ENCODE measurements around the gene ENAH.
"Not testable (repeated sequence)": the region's sequence is repeated elsewhere in the genome, so short reads cannot be mapped to it uniquely, and the experiment has no call there.

Gene ENAH

DNA sequence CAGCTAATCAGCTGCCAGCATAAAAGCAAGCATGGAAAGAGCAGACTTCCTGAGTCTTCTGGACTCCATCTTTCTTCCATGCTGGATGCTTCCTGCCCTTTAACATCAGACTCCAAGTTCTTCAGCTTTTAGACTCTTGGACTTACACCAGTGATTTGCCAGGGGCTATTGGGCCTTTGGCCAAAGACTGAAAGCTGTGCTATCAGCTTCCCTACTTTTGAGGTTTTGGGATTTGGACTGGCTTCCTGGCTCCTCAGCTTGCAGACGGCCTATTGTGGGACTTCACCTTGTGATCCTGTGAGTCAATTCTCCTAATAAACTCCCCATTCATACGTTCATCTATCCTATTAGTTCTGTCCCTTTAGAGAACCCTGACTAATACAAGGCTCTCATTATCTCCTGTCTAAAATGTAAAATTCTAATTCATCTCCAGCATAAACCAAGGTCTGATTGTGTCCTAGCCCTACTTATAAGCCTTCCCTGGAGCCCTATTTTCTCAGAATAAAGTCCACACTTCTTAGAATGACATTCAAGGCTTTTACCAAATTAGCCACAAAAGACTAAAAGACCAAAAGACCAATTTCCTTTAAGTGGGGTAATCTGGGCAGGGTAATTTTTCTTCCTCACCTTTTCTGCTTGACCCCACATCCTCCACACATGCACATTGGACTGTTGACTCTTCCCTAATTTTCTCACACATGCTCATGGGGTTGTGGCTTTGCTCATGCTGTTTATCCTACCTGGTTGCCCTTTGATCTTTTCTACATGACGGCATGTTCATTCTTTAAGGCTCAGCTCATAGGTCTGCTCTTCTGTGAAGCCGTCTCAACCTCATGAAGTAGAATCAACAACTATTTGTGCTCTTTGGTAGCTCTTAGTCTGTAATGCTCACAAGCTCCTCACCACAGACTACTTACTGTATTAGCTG is 18.1 kb upstream of the ENAH start:
- no peak for DNase-seq

DNA sequence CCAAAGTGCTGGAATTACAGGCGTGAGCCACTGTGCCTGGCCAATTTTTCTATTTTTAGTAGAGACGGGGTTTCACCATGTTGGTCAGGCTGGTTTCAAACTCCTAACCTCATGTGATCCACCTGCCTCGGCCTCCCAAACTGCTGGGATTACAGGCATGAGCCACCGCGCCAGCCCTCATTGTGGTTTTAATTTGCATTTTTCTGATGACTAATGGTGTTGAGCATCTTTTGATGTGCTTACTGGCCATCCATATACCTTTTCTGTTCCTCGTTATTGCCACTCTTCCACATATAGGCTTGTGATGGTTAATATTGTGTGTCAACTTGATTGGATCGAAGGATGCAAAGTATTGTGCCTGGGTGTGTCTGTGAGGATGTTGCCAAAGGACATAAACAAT is 17.4 kb upstream of the ENAH start:
- DNase-seq, result no peak

DNA sequence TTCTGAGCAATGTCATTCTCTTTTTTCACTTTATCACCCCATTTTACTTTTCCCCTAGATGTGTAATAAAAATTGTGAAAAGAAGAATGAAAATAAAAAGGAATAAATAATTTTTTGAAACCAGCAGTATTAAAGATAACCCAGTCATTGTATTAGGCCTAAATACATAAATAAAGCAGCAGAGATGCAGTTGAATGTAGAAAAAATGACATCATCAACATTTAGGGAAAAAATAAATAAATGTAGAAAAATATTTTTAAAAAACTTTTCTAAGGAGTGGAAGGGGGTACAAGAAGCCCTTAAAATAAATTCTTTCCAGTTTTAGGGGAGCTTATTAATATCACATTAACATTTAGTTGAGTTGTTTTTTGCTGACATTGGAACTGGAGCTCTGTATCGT is 15.3 kb upstream of the ENAH start:
- DNase-seq, result no peak

DNA sequence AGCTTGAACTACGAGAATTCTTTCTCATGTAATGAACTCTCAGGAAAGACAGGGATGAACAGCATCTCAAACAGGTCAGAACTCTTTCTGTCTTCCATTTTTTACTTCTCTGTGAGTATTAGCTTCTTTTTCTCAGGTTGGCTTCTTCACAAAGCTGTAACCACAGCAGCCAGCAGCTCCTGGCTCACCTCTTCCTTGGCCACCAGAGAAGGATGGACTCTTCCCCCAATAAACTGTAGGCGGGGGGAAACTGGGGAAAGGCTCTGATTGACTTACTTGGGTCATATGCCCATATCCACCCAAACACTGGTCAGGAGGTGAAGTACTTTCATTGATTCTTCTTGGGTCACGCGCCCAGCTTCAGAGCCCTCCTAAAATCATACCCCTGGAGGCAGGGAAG is 14.4 kb upstream of the ENAH start:
- no peak for DNase-seq

DNA sequence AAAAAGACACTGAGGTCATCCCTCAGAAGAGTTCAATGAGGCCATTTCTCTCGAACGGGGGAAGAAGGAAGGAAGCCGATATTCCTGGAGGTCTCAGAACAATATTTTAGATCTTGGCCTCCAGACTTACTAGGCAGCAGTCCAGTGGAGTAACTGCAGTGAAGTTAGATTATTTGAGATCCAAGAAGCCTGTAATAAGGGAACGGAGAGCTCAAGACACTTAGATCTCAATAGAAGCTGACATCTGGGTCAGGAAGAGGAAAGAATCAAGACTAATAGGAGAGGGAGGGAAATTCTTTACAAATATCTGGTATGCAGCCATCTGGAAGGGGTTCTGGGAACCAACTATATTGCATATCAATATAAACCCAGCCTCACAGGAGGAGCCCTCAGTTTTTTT is 13.6 kb upstream of the ENAH start:
- DNase-seq, result no peak

DNA sequence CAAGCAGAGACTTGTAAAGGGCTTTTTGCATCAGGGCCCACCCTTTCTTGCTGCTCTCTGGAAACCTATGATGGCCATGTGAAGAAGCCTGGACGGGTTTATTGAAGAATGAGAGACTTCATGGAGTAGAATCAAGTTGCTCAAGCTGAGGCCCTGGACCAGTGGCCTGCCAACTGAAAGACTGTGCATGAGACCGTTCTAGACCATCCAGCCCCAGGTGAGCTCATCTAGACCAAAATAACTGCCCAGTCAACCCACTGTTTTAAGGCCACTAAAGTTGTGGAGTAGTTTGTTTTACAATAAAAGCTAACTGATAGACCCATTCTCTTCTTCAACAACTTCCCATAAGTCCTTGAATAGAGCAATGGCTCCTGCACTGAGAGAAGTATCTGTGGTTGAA is 11.8 kb upstream of the ENAH start:
- DNase-seq, result no peak

DNA sequence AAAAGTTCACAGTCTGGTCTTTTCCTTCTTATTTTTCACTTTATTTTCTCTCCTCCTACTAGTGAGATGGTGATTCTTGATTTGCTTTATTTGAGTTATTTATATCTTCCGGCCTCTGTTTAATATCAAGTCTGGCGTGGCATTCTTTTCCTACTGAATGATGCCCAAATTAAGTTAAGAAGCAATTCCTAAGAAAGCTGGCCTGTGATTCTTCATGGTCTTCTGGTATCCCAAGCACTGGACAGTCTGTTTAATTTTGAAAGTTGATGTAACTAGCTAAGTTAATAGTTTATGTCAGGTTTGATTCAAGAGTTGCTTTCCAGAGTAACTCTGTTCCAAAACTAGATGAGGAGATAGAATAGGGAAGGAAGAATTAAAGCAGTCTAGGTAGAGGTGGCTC is 9.2 kb upstream of the ENAH start:
- no peak for DNase-seq

DNA sequence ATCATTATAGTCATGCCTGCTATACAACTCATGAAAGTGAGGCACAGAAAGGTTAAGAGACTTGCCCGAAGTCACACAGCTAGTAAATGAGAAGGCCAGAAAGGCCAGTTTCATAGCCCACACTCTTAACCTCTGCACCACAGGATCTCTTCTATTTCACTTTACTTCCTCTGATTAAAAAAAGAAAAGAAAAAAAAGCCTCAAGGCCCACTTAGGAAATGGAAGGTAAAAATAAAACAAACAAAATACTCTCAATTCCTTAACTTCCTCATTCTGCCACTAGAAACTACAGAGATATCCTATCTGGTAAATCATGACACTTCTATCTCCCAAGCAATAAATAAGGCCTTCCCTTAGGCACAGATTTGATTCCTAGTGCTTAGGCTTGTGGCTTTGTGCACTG is 7.6 kb upstream of the ENAH start:
- DNase-seq, result peak in 1 of 3 donors; percentile 21

DNA sequence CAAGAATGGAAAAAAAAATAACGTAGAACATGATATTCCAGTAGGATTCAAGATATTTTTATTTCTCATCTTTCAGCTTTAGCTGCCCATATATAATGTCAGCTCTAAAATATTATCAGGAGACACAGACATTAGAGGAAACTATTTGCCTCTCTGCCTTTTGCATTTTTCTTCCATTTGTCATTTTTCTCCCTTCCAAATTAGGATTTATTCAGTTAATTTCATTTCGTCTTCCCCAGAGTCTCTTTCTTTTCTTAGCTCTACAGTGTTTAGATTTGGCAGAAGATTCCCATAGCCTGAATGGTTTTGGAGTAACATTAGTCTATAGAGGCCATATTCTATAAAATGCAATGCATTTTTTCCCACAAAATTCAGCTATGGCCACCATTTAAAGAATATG is 5.1 kb upstream of the ENAH start:
- DNase-seq, result no peak

DNA sequence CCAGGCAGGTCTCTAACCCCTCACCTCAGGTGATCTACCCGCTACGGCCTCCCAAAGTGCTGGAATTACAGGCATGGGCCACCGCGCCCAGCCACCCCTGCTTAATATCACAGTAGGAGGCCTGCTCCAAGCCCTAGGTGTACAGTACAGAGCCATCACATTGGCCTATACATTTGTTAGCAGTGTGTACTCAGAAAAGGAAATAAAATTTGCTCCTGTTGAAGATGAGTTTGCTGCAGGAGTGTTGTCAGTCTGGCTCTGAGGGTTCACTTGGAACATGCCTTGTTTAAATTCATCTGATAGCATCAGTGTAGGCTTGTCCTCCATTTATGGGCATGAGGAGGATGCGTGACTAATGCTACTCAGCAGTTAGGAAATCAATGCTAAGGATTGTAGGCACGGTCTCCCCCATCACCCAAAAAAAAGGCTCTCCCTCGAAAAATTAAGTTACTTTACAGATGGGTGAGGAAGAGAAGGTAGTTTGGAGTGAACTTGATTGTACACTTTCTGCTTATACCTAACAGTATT is 4.6 kb upstream of the ENAH start:
- peak in 2 of 3 donors; percentile 15 to 31 for DNase-seq

DNA sequence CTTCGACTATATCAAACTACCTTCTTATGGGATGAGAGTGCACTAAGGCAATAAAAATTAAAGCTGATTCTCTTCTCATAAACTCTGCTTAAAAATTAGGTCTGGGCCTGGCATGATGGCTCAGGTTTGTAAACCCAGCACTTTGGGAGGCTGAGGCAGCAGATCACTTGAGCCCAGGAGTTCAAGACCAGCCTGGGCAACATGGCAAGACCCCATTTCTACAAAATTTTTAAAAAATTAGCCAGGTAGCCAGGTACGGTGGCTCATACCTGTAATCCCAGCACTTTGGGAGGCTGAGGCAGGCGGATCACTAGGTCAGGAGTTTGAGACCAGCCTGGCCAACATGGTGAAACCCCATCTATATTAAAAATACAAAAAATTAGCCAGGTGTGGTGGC is 3.3 kb upstream of the ENAH start:
- not testable (repeated sequence) for DNase-seq

DNA sequence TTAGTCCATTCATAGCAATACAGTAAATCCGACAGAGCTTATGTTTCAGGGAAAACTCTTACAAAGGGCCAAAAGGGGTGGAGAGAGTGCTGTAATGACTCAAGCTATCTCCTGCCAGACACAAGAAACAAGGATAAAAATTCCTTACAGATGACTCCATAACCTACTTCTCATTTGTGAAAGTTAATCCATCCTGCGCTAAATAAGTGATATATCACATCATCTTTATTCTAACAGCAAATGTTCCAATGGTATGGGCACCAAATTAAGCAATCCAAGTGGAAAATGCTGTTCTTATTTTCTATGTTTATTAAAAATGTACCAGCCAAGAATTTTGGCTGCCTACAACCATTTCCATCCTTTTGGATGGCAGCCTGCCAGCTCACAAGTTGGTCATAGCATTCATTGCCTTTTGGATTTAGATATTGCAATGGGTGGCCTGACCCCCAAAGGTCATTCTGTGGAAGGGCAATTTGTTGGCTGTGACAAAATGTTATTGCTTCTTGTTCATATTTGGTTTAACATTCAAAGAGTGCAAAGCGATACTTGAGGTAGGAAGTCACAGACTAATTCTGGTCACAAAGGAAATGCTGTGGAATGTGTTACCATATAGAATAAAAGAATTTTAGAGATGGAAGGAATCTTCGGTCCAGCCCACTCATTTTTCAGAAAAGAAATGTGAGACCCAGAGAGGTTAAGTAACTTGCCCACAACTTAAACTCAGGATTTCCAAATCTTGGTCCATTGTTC is 2.8 kb upstream of the ENAH start:
- peak; percentile 27 to 43 (median 29) for DNase-seq

DNA sequence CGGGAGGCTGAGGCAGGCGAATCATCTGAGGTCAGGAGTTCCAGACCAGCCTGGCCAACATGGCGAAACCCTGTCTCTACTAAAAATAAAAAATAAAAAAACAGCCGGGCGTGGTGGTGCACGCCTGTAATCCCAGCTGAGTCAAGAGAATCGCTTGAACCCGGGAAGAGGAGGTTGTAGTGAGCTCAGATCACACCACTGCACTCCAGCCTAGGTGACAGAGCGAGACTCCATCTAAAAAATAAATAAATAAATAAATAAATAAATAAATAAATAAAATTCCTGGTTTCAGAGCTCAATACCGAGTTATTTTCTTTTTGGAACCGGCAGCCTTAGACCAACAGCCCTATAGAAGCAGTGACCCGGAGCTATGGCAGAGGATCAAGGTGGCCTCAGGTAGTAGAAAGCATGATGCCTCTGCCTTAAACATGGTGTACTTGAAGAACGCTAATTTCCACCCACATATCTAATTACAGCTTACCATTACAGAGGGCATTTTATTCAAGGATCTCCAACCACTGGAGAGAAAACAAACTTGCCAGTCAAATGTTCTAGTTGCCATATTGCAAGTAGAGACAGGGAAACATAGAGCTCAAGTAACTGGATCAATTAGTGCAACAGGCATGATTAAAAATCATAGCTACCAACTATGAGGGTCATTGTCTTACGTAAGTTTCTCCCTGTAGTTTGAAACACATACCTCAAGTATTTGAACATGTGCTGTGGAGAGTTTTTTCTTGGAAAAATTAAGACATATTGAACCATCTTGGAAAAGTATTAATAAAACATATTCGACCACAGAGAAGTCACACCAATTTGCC is 2.0 kb upstream of the ENAH start:
- DNase-seq, result no peak

DNA sequence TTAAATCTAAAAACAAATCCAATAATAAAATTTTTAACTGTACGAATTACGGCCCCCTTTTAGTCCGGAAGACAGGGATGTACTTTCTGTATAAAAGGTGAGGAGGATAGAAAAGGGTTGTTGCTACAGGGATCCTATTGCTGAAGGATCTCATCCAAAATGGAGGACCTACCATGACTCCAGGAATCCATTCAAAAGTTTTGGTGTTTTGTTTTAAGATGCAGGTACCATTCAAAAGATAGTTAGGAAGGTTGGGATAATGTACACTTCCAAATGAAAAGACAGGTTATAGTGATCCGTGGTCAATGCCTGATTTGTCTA is 1.3 kb upstream of the ENAH start:
- DNase-seq, result no peak

DNA sequence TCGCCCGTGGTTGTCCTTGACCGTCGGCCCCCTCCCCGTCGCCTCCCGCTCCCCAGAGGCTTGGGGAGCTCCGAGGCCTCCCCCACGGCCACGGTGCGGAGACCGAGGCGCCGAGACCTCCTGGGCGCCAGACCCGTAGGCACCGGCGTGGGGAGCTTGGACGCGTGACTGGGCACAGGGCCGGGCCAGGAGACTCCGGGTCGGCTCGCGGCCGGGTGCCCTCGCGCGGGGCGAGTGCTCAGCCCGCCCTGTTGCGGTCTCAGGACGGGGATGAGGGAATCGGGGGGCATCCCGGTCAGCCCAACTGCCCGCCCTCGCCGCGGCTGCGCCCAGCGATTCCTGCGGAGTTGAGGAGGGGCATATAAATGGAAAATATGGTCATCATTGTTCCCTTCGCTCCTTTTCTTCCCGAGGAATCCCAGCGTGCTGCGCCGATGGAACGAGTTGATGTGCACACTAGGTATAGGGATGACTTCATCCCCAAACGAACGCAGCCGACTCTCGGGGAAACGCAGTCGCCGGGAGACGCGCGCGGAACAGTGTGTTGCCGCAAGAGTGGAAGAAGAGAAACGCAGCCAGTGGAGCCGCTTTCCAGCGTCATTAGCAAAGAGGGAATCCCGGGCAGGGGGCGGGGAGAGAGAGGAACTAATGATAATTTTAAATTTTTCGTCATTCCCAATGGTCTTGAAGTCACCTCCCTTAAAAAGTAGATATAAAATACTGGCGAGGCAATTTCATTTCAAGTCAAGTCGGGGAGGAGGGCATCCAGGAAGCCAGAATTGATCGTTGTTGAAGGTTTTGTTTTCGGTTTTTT is 747 bp upstream of the ENAH start:
- peak; percentile 76 to 87 (median 79) for DNase-seq

DNA sequence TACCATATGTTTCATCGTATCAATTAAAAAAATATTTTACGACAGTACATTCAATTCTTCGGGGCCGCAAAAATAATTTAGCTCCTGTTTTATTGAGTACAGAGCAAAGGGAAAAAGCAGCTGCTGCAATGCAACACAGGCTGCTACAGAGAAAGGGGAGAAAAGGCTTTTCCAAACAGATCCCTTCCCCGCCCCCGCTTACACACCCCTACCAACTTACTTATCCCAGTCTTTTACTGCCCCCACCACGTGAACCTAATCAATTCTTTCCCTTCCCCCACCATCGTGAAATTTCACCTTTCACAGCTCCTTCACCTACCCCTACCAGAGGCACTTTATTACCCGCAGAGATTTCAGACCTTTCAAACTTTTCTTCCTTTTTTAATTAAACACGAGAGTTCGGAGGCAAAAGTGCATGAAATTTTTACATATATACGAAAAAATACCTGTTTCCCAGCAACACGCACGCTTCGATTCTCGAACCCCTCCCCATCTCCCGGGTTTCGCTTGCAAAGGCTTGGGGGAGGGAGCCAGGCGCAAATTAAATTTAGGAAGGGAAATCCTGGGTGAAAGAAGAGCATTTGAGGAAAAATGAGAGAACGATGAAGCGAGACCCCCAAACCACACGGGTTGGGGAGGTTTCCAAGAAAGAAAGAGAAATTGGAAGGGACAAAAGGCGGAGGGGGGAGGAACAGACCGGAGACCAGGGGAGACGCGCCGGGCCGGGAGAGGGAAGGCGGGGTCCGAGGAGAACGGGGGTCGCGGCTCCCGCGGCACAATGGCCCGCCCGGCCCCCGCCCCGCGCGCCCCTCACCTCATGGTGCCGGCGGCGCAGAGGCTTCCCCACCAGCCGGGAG is 823 bp downstream of the ENAH start:
- no peak for DNase-seq

DNA sequence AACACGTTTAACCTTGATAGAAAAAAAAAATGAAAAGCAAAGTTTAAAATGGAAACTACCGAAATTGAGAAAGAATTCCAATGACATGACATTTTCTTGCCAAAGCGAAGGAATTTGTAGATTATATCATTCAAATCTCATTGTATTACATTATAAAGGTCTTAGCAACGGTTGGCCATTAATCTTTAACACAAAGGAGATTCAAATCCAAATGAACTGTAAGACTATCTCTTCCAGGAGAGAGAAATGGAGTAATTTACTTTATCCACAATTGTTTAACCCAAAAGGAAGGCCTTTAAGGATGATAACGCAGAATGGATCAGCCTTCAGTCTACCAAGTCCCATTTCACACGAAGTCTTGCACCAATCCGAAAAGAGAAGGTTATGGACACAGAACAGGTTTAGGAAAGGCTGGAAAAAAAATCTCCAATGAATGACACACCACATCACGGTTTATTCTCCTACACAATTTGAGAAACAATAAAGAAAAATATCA is 1.5 kb downstream of the ENAH start:
- DNase-seq, result no peak

DNA sequence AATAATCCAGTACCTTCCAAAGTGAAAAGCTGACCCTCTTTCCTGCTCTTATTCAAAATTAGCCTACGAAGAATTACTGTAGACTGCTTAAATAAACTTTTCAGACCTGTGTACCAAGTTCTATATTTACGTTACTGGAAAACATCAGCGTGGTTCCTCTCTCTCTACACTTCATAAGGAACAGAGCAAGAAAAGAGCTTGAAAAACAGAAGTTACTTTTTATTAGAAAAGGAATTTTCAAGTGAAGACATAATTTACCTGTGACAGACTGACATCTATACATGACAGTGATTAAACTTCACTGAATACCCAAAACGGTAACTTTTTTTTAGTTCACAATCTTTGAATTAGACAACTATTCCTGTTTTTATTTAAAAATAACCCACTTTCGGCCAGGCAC is 2.7 kb downstream of the ENAH start:
- no peak for DNase-seq

DNA sequence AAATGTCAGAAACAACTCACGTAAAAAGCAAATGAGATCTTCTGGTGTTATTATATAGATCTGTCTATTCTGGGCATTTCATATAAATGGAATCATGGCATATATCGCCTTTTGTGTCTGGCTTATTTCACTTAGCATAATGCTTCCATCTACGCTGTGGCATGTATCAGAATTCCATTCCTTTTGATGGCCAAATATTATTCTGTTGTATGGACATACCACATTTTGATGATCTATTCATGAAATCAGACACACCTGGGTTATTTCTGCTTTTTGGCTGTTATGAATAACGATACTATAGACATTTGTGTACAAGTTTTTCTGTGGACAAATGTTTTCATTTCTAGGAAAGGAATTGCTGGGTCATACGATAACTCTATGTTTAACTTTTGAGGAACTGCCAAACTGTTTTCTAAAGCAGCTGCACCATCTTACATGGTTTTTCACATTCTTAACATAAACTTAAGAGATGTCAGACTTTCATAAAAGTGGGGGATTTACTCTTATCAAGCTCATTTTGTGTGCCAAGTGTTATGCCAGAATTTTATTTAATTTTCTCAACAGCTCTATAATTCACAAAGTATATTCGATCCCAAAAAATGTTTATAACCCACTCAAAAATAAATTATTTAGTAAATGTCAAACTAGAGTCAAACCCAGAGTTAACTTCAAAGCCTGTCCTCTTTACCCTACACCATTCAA is 7.6 kb downstream of the ENAH start:
- no peak for DNase-seq

DNA sequence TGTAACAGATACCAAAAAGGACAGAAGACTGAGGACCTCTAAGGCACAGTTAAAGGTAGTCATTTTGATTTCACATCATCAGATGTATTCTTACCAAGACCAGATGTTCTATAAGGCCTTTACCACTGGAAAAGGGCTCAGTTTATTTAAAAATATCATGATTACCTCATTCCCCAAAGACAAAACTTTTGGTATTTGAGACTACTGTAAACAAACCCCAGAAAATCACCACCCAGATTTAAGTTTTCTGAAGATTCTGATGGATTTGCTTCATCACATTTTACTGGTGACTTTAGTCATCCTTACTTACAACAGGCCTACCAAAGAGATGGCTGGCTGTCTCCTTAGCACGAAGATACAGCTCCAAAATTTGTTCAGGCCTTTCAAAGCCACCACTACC is 8.3 kb downstream of the ENAH start:
- DNase-seq, result no peak

DNA sequence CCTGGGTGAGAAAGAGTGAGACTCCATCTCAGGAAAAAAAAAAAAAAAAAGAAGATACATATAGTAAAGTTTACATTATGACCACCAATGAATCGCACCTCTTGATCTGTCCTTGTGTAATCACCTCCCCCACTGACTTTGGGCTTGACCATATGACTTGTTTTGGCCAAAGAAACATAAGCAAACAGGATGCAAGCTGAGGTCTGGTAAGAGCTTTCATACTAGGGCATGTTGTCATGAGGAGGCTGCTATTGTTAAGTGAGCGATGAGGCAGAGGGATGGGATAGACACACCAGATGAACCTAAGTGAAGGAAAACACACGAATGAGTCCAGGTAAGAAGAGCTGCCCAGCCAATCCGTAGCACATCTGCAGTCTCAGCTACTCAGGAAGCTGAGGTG is 10.7 kb downstream of the ENAH start:
- DNase-seq, result no peak

All from suppressor macrophage treated with lipopolysaccharide for 1 hour (primary cell).